Neuronal stem cell (in vitro differentiated cells): ENCODE measurements around the gene AKAP12.

ENCODE experiments used
- DNase-seq: peaks from one replicate; pipeline ENCODE4 v3.0.0-alpha.2; 2013; ENCODE audit warnings: low spot score
- H2AFZ ChIP-seq: one replicate; pipeline ENCODE4 v1.6.1; 2013; ENCODE audit warnings: mild to moderate bottlenecking, low read length, inconsistent platforms
- H2AK5ac ChIP-seq: 2 replicates; pipeline ENCODE4 v1.6.1; 2013; ENCODE audit warnings: low read depth, mild to moderate bottlenecking, inconsistent platforms, low read length, moderate library complexity, mixed read lengths
- H2BK120ac ChIP-seq: 2 replicates; pipeline ENCODE4 v1.6.1; 2013; ENCODE audit warnings: low read depth, mild to moderate bottlenecking, inconsistent platforms, low read length, moderate library complexity, mixed read lengths
- H2BK12ac ChIP-seq: one replicate; pipeline ENCODE4 v1.6.1; 2013; ENCODE audit warnings: low read length, inconsistent platforms
- H2BK15ac ChIP-seq: 2 replicates; pipeline ENCODE4 v1.6.1; 2013; ENCODE audit warnings: mild to moderate bottlenecking, low read length, inconsistent platforms, mixed read lengths
- H2BK5ac ChIP-seq: one replicate; pipeline ENCODE4 v1.6.1; 2013; ENCODE audit warnings: inconsistent platforms, mild to moderate bottlenecking, low read length, moderate library complexity
- H3K14ac ChIP-seq: one replicate; pipeline ENCODE4 v1.6.1; 2013; ENCODE audit warnings: low read length, inconsistent platforms
- H3K18ac ChIP-seq: 2 replicates; pipeline ENCODE4 v1.6.1; 2013; ENCODE audit warnings: low read length, inconsistent platforms
- H3K23ac ChIP-seq: 2 replicates; pipeline ENCODE4 v1.6.1; 2013; ENCODE audit warnings: low read depth, mild to moderate bottlenecking, mixed read lengths, low read length, inconsistent platforms; ENCODE audit not compliant: poor library complexity
- H3K27ac ChIP-seq: replicated peaks from 3 replicates; pipeline ENCODE4 v1.5.1; 2013; ENCODE audit warnings: low read length, inconsistent platforms
- H3K27me3 ChIP-seq, 3 experiments: 2 replicates each; pipeline ENCODE4 v1.6.1; 2013; ENCODE audit warnings: low read length in 3 of 3, mild to moderate bottlenecking in 2 of 3, inconsistent platforms in 1 of 3, low read depth in 1 of 3, mixed read lengths in 1 of 3, moderate library complexity in 1 of 3; ENCODE audit not compliant: control insufficient read depth in 3 of 3, insufficient read depth in 3 of 3
- H3K36me3 ChIP-seq, 2 donors: replicated peaks in 1 of 2; 2 replicates each; pipeline ENCODE4 v1.6.1; 2013; ENCODE audit warnings: low read length in 2 of 2; ENCODE audit not compliant: control insufficient read depth in 2 of 2, insufficient read depth in 2 of 2
- H3K4ac ChIP-seq: 2 replicates; pipeline ENCODE4 v1.6.1; 2013; ENCODE audit warnings: inconsistent platforms, mild to moderate bottlenecking, low read length, moderate library complexity
- H3K4me1 ChIP-seq, 2 donors: 1 replicate in 1 of 2; 2 replicates in 1 of 2; pipeline ENCODE4 v1.6.1; 2013; ENCODE audit warnings: low read length in 2 of 2, low read depth in 1 of 2; ENCODE audit not compliant: control insufficient read depth in 2 of 2, insufficient read depth in 1 of 2
- H3K4me2 ChIP-seq: one replicate; pipeline ENCODE4 v1.6.1; 2013; ENCODE audit warnings: mild to moderate bottlenecking, low read length, inconsistent platforms; ENCODE audit not compliant: insufficient read depth, poor library complexity, severe bottlenecking
- H3K4me3 ChIP-seq, 2 donors: 2 replicates each; pipeline ENCODE4 v1.5.1; 2013; ENCODE audit warnings: low read length in 2 of 2, mild to moderate bottlenecking in 2 of 2, inconsistent platforms in 1 of 2, moderate library complexity in 1 of 2
- H3K79me1 ChIP-seq: one replicate; pipeline ENCODE4 v1.6.1; 2013; ENCODE audit warnings: low read depth, mild to moderate bottlenecking, inconsistent platforms, low read length, moderate library complexity
- H3K9ac ChIP-seq: one replicate; pipeline ENCODE4 v1.6.1; 2013; ENCODE audit warnings: mild to moderate bottlenecking, low read depth, low read length, inconsistent platforms; ENCODE audit not compliant: poor library complexity
- H3K9me3 ChIP-seq, 2 donors: replicated peaks in 1 of 2; 2 replicates each; pipeline versions ENCODE3 to v1.6.1; 2013; ENCODE audit warnings: low read length in 2 of 2, mild to moderate bottlenecking in 2 of 2, inconsistent platforms in 1 of 2, low read depth in 1 of 2, mixed read lengths in 1 of 2, moderate library complexity in 1 of 2; ENCODE audit not compliant: control insufficient read depth in 2 of 2, insufficient read depth in 1 of 2
- H4K8ac ChIP-seq: one replicate; pipeline ENCODE4 v1.6.1; 2013; ENCODE audit warnings: low read depth, mild to moderate bottlenecking, inconsistent platforms, low read length, moderate library complexity
- H4K91ac ChIP-seq: one replicate; pipeline ENCODE4 v1.6.1; 2013; ENCODE audit warnings: low read length, low read depth, mild to moderate bottlenecking, inconsistent platforms; ENCODE audit not compliant: poor library complexity
- WGBS, 2 donors: extraction: QIAGEN DNeasy Blood & Tissue Kit; methylation state at CpG; one replicate each; pipeline ENCODE4 v1.1.7; 2013; ENCODE audit warnings: missing lambda C conversion rate in 2 of 2, mixed read lengths in 1 of 2; ENCODE audit not compliant: insufficient read length in 2 of 2, insufficient replicate concordance in 1 of 2; ENCODE audit errors: extremely low coverage in 2 of 2; 5-methylcytosine and 5-hydroxymethylcytosine counted together

Gene AKAP12

DNA sequence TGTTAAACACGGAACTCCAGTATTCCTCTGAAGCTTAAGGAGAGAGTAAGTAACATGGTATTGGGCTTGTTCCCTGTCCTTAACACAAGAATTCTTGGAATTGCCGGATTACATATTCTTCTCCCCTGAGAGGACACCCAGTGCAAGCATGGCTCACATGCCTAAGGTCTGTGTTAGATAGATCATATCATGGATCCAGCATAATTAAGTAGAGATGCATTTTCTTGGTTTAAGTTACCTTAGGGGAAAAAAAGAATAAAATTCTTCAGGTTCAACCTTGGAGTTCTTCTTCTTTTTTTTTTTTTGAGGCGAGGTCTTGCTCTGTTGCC, 53.9 kb downstream of the AKAP12 start:
- Histone ChIP-seq H3K27ac (no peak overlapping the region), H3K4me1 (peaks cover 5 to 8% of the 10 kb centered on the region in 2 donors), H2BK12ac (no peak overlapping the region), H3K27me3 (no peaks in the 10 kb centered on the region), H3K4ac (no peak overlapping the region), H3K36me3 (no peaks in the 10 kb centered on the region), H2BK15ac (no peak overlapping the region), H4K91ac (no peak overlapping the region), H3K9me3 (no peaks in the 10 kb centered on the region), H3K9ac (no peak overlapping the region), H3K18ac (no peak overlapping the region), H2BK5ac (no peak overlapping the region), H3K4me2 (no peak overlapping the region), H2BK120ac (no peak overlapping the region), H3K4me3 (no peak overlapping the region), H3K79me1 (no peaks in the 10 kb centered on the region), H2AK5ac (no peak overlapping the region), H2AFZ (no peak overlapping the region), H3K14ac (no peak overlapping the region), H4K8ac (no peak overlapping the region), H3K23ac (no peak overlapping the region)
- no CpG with 5 or more reads among the region's 3 CpGs for WGBS, 2 donors
- no peak for DNase-seq

GRCh38 chr6:151294561-151295101, 54.9 kb downstream of the AKAP12 start:
- DNase-seq: no peak
- no peaks in the 10 kb centered on the region for H3K9me3 ChIP-seq
- H3K36me3 ChIP-seq: no peaks in the 10 kb centered on the region
- no peak overlapping the region for H3K9ac ChIP-seq
- H3K4me3 ChIP-seq: no peak overlapping the region
- H3K4me1 ChIP-seq: peaks cover 5 to 8% of the 10 kb centered on the region in 2 donors
- H4K91ac ChIP-seq: no peak overlapping the region
- H2BK5ac ChIP-seq: no peak overlapping the region
- H3K4me2 ChIP-seq: no peak overlapping the region
- H3K27me3 ChIP-seq: no peaks in the 10 kb centered on the region
- no peak overlapping the region for H2BK120ac ChIP-seq
- H2BK15ac ChIP-seq: no peak overlapping the region
- H4K8ac ChIP-seq: no peak overlapping the region
- H3K4ac ChIP-seq: no peak overlapping the region
- H3K79me1 ChIP-seq: no peaks in the 10 kb centered on the region
- no peak overlapping the region for H2AFZ ChIP-seq
- no CpG with 5 or more reads among the region's 6 CpGs for WGBS, 2 donors
- no peak overlapping the region for H3K14ac ChIP-seq
- no peak overlapping the region for H3K27ac ChIP-seq
- no peak overlapping the region for H2AK5ac ChIP-seq
- H3K18ac ChIP-seq: no peak overlapping the region
- no peak overlapping the region for H2BK12ac ChIP-seq
- no peak overlapping the region for H3K23ac ChIP-seq

DNA sequence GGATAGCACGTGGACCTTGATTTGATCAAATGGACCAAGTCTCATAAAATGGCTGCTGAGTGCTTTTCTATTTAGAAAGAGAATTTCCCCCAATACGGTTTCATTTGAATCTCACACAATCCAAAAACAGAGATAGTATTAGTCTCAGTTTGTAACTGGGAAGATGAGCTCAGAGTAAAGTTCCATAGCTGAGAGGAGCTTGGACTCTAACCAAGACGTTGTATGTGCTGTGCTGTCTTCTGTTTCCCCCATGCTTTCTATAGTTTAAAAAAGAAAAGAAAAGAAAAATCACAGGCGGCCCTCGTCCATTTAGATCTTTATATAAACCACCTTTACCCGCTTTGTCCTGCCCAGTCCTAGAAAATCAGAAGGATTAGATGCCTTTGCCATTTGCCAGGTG, 58.1 kb downstream of the AKAP12 start:
- no peak overlapping the region for H2BK15ac ChIP-seq
- no peaks in the 10 kb centered on the region for H3K79me1 ChIP-seq
- H3K4me1 ChIP-seq: peaks cover 0 to 3% of the 10 kb centered on the region in 2 donors
- H3K4me2 ChIP-seq: no peak overlapping the region
- H3K9me3 ChIP-seq: no peaks in the 10 kb centered on the region
- no peak overlapping the region for H3K18ac ChIP-seq
- no peak overlapping the region for H3K27ac ChIP-seq
- H3K27me3 ChIP-seq: no peaks in the 10 kb centered on the region
- H4K91ac ChIP-seq: no peak overlapping the region
- no peak overlapping the region for H2AFZ ChIP-seq
- H3K14ac ChIP-seq: no peak overlapping the region
- H2AK5ac ChIP-seq: no peak overlapping the region
- no peak overlapping the region for H4K8ac ChIP-seq
- no CpG with 5 or more reads among the region's 6 CpGs for WGBS, 2 donors
- H3K4me3 ChIP-seq: no peak overlapping the region
- H3K23ac ChIP-seq: no peak overlapping the region
- H3K9ac ChIP-seq: no peak overlapping the region
- no peak overlapping the region for H2BK5ac ChIP-seq
- H3K4ac ChIP-seq: no peak overlapping the region
- no peaks in the 10 kb centered on the region for H3K36me3 ChIP-seq
- H2BK12ac ChIP-seq: no peak overlapping the region
- no peak overlapping the region for H2BK120ac ChIP-seq
- no peak for DNase-seq

- no peak overlapping the region for H3K23ac ChIP-seq
- no peak overlapping the region for H2BK15ac ChIP-seq
- H4K91ac ChIP-seq: no peak overlapping the region
- H3K27ac ChIP-seq: no peak overlapping the region
- H4K8ac ChIP-seq: no peak overlapping the region
- peaks cover 2 to 7% of the 10 kb centered on the region in 2 donors for H3K36me3 ChIP-seq
- H3K4me3 ChIP-seq: no peak overlapping the region
- H2BK12ac ChIP-seq: no peak overlapping the region
- no peak overlapping the region for H3K4ac ChIP-seq
- no peak overlapping the region for H3K4me2 ChIP-seq
- no peaks in the 10 kb centered on the region for H3K9me3 ChIP-seq
- no peaks in the 10 kb centered on the region for H3K79me1 ChIP-seq
- H2AFZ ChIP-seq: no peak overlapping the region
- H2AK5ac ChIP-seq: no peak overlapping the region
- H2BK120ac ChIP-seq: no peak overlapping the region
- no peak overlapping the region for H3K18ac ChIP-seq
- no peak for DNase-seq
- H3K27me3 ChIP-seq: no peaks in the 10 kb centered on the region
- no peak overlapping the region for H2BK5ac ChIP-seq
- H3K4me1 ChIP-seq: peaks cover 0 to 3% of the 10 kb centered on the region in 2 donors
- WGBS, 2 donors: no CpG with 5 or more reads among the region's 4 CpGs
- H3K9ac ChIP-seq: no peak overlapping the region
- no peak overlapping the region for H3K14ac ChIP-seq
Observed at GRCh38 chr6:151299011-151299410, 59.2 kb downstream of the AKAP12 start.
